ENCODE data around the gene SPC24. TPM values are rescaled to one million over a fixed set of nuclear protein-coding genes. Genes with fewer than 3 reads are reported as not detected.

Gene SPC24
- total and polyA plus RNA-seq, 8 donors = 0.20 to 1.4 (median 0.55) TPM

GRCh38 chr19:11137542-11138384, 17.8 kb downstream of the SPC24 start:
- H3K36me3 ChIP-seq = no peaks in the 10 kb centered on the region
- intact Hi-C loops (cut with DNase I) = loop anchor here in 1 of 3 donors (2.0 kb wide), 1 partner anchor 67 kb away; no protein-coding TSS in a partner anchor
- peak; percentile 35 to 72 (median 64) for TF ChIP-seq CTCF (IDR thresholded peaks at IDR 0.05)
- H3K4me1 ChIP-seq = peaks cover 4 to 21% (median 12%) of the 10 kb centered on the region in 3 donors
- ATAC-seq (peak; percentile 63 to 73 (median 70)), DNase-seq (peak; percentile 68 to 89 (median 78)), FAIRE-seq (no peak)
- no peaks in the 10 kb centered on the region for H3K9me3 ChIP-seq
- 7% methylated on average over 25 to 28 of the region's 28 CpGs for WGBS, 2 donors
- H3K27ac ChIP-seq = peak overlapping the region; percentile 14 to 65 (median 54)
- H3K4me3 ChIP-seq = peak overlapping the region in 2 of 4 donors; percentile 6 to 31
- H3K27me3 ChIP-seq = no peaks in the 10 kb centered on the region

GRCh38 chr19:11136400-11137101, 19.0 kb downstream of the SPC24 start:
- FAIRE-seq = no peak
- ATAC-seq = no peak
- peaks cover 1 to 6% (median 3%) of the 10 kb centered on the region in 3 donors for H3K36me3 ChIP-seq
- H3K27me3 ChIP-seq = no peaks in the 10 kb centered on the region
- H3K4me3 ChIP-seq = no peak overlapping the region
- no peak for TF ChIP-seq CTCF (IDR thresholded peaks at IDR 0.05)
- H3K4me1 ChIP-seq = peaks cover 0 to 13% (median 7%) of the 10 kb centered on the region in 3 donors
- DNase-seq = no peak
- H3K9me3 ChIP-seq = no peaks in the 10 kb centered on the region
- 66 to 78% methylated on average over 14 of the region's 14 CpGs for WGBS, 2 donors
- H3K27ac ChIP-seq = no peak overlapping the region
- intact Hi-C loops (cut with DNase I) = no loop called here

- intact Hi-C loops (cut with DNase I) = loop anchor here in 2 of 3 donors (5.0 kb wide), 2 partner anchors 71 to 94 kb away; no protein-coding TSS in a partner anchor
- ATAC-seq = no peak
- H3K27me3 ChIP-seq = no peaks in the 10 kb centered on the region
- WGBS, 2 donors = 82 to 83% methylated on average over 7 of the region's 7 CpGs
- no peak for FAIRE-seq
- no peaks in the 10 kb centered on the region for H3K4me1 ChIP-seq
- H3K36me3 ChIP-seq = peaks cover 14 to 37% (median 16%) of the 10 kb centered on the region in 3 donors
- no peak for DNase-seq
- no peak for TF ChIP-seq CTCF (IDR thresholded peaks at IDR 0.05)
- no peak overlapping the region for H3K27ac ChIP-seq
- no peaks in the 10 kb centered on the region for H3K9me3 ChIP-seq
- H3K4me3 ChIP-seq = no peak overlapping the region
These were observed 24.1 kb downstream of the SPC24 start for GRCh38 chr19:11131471-11131870.

GRCh38 chr19:11130824-11131455, 24.6 kb downstream of the SPC24 start:
- H3K9me3 ChIP-seq = no peaks in the 10 kb centered on the region
- H3K27me3 ChIP-seq = no peaks in the 10 kb centered on the region
- no peak overlapping the region for H3K4me3 ChIP-seq
- no peaks in the 10 kb centered on the region for H3K4me1 ChIP-seq
- no peak overlapping the region for H3K27ac ChIP-seq
- ATAC-seq = peak; percentile 80 to 96 (median 88)
- no peak for FAIRE-seq
- DNase-seq = peak; percentile 72 to 90 (median 86)
- peak; percentile 80 to 94 (median 87) for TF ChIP-seq CTCF (IDR thresholded peaks at IDR 0.05)
- intact Hi-C loops (cut with DNase I) = loop anchor here in 2 of 3 donors (5.0 kb wide), 2 partner anchors 71 to 94 kb away; no protein-coding TSS in a partner anchor
- 43 to 45% methylated on average over 19 of the region's 19 CpGs for WGBS, 2 donors
- peaks cover 14 to 37% (median 17%) of the 10 kb centered on the region in 3 donors for H3K36me3 ChIP-seq

Data from pancreas (tissue), 10 donors.